B cell (primary cell): Measurements from ENCODE around the gene TLR4.

Experiments
- EZH2 ChIP-seq: IDR thresholded peaks from 2 replicates; pipeline ENCODE4 v1.6.1; 2012; ENCODE audit warnings: borderline replicate concordance, low read depth, mild to moderate bottlenecking, moderate library complexity, low read length; ENCODE audit not compliant: insufficient read depth, poor library complexity, severe bottlenecking
- TF ChIP-seq, protein P1 (sequence below): fragments of 200-600 bp; IDR thresholded peaks from one replicate; pipeline ENCODE4 v1.8.0; 2022; ENCODE audit warnings: antibody characterized with exemption, mild to moderate bottlenecking

DNA sequence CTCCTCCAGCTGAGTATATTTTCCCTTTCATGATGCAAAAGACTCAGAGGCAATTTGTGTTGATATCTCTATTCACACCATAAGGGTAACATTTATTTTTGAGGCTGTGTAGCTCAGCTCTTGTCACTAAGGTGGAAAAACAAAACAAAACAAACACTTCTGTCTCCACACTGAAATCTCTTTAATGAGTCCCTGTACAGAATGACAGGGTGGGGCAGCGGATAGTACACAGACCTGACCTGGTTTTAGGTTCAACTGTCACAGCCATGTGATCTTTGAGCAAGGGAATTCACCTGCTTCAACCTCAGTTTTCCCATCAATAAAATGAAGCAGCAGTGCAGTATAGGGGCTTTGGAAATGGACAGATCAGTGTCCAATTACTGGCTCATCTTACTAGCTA lies 29.3 kb downstream of the TLR4 start:
- TF ChIP-seq, protein P1, sequence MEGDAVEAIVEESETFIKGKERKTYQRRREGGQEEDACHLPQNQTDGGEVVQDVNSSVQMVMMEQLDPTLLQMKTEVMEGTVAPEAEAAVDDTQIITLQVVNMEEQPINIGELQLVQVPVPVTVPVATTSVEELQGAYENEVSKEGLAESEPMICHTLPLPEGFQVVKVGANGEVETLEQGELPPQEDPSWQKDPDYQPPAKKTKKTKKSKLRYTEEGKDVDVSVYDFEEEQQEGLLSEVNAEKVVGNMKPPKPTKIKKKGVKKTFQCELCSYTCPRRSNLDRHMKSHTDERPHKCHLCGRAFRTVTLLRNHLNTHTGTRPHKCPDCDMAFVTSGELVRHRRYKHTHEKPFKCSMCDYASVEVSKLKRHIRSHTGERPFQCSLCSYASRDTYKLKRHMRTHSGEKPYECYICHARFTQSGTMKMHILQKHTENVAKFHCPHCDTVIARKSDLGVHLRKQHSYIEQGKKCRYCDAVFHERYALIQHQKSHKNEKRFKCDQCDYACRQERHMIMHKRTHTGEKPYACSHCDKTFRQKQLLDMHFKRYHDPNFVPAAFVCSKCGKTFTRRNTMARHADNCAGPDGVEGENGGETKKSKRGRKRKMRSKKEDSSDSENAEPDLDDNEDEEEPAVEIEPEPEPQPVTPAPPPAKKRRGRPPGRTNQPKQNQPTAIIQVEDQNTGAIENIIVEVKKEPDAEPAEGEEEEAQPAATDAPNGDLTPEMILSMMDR, result no peak
- no peak for TF ChIP-seq EZH2
